ENCODE results near the gene CCDC142. TPM values are rescaled to one million over a fixed set of nuclear protein-coding genes. Genes with fewer than 3 reads are reported as not detected.

The CCDC142 gene
- total and polyA plus RNA-seq, 2 experiments from 2014 or later = 5.1 to 12.3 TPM

DNA sequence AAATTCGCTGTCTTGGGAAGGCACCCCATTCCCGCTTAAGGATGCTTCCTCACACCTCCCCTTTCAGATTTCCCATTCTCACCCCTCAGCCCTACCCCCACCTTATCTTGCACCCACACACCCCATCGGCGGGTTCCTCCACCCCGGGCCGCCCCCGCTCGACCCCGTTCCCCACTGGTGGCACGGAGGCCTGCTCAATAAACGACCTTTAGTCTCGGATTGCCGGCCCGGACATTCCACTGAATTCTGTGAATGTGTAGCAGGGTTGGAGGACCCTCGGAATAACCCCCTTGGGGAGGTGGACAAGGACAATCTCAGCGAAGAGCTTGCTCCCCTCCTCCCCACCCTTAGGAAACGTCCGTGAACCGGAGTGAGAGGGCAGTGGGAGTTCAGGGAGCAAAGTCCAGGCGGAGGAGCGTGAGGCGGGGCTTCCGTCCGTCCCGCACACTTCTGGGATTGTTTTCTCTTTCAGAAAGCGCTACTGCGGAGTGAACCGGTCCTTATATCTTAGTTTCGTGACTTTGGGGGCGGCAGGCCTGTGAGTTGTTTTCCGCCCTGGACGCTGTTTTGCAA is 19.4 kb upstream of the CCDC142 start:
- no peak for ATAC-seq
- Histone ChIP-seq H3K4me1 (ENCODE audit: insufficient read depth) (peaks cover 56% of the 10 kb centered on the region), H3K79me2 (replicated peaks; ENCODE audit: insufficient read depth) (peaks cover 8% of the 10 kb centered on the region), H3K27me3 (ENCODE audit: insufficient read depth) (peaks cover 98% of the 10 kb centered on the region), H3K9me2 (ENCODE audit: insufficient read depth) (no peaks in the 10 kb centered on the region), H2AFZ (peak overlapping the region; percentile 96), H3K27ac (ENCODE audit: low read depth) (no peak overlapping the region), H3F3A (replicated peaks; ENCODE audit: low read depth) (peaks cover 41% of the 10 kb centered on the region), H3K4me2 (peak overlapping the region; percentile 95), H3K36me3 (ENCODE audit: insufficient read depth) (peaks cover 7% of the 10 kb centered on the region; the same call in 1 of the 2 replicates), H3K4me3 (peak overlapping the region; percentile 71), H4K20me1 (replicated peaks; ENCODE audit: insufficient read depth) (peaks cover 11% of the 10 kb centered on the region)
- Mint-ChIP-seq H3K4me3 (peak overlapping the region; percentile 86), H3K27me3 (ENCODE audit: insufficient read depth, low read depth, poor library complexity) (peaks cover 99% of the 10 kb centered on the region), H3K27ac (no peak overlapping the region), H3K4me1 (peaks cover 61% of the 10 kb centered on the region), H3K9me3 (no peaks in the 10 kb centered on the region), H3K36me3 (ENCODE audit: low read depth) (peaks cover 28% of the 10 kb centered on the region)
- no peak for DNase-seq (ENCODE audit: low spot score)
- TF ChIP-seq, protein P1, sequence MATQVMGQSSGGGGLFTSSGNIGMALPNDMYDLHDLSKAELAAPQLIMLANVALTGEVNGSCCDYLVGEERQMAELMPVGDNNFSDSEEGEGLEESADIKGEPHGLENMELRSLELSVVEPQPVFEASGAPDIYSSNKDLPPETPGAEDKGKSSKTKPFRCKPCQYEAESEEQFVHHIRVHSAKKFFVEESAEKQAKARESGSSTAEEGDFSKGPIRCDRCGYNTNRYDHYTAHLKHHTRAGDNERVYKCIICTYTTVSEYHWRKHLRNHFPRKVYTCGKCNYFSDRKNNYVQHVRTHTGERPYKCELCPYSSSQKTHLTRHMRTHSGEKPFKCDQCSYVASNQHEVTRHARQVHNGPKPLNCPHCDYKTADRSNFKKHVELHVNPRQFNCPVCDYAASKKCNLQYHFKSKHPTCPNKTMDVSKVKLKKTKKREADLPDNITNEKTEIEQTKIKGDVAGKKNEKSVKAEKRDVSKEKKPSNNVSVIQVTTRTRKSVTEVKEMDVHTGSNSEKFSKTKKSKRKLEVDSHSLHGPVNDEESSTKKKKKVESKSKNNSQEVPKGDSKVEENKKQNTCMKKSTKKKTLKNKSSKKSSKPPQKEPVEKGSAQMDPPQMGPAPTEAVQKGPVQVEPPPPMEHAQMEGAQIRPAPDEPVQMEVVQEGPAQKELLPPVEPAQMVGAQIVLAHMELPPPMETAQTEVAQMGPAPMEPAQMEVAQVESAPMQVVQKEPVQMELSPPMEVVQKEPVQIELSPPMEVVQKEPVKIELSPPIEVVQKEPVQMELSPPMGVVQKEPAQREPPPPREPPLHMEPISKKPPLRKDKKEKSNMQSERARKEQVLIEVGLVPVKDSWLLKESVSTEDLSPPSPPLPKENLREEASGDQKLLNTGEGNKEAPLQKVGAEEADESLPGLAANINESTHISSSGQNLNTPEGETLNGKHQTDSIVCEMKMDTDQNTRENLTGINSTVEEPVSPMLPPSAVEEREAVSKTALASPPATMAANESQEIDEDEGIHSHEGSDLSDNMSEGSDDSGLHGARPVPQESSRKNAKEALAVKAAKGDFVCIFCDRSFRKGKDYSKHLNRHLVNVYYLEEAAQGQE (IDR thresholded peaks at IDR 0.05; ENCODE audit: unreplicated experiment) = no peak
- TF ChIP-seq NANOG (IDR thresholded peaks at IDR 0.05; ENCODE audit: borderline replicate concordance) (no peak), POLR2AphosphoS5 (IDR thresholded peaks at IDR 0.05; ENCODE audit: low read depth) (no peak), ZNF114 (CRISPR knock-in tag; IDR thresholded peaks at IDR 0.05) (no peak), CREB1 (CRISPR knock-in tag; IDR thresholded peaks at IDR 0.05; ENCODE audit: low read depth) (no peak), JUNB (IDR thresholded peaks at IDR 0.05; ENCODE audit: unreplicated experiment) (no peak), STAT1 (IDR thresholded peaks at IDR 0.05; ENCODE audit: unreplicated experiment) (no peak), ZNF331 (CRISPR knock-in tag; IDR thresholded peaks at IDR 0.05; ENCODE audit: low read depth) (no peak), EZH2phosphoT487 (IDR thresholded peaks at IDR 0.05; ENCODE audit: unreplicated experiment) (peak; percentile 78), EZH2 (IDR thresholded peaks at IDR 0.05; ENCODE audit: low read depth, unreplicated experiment) (peak; percentile 97)
- TF ChIP-seq, protein P2, sequence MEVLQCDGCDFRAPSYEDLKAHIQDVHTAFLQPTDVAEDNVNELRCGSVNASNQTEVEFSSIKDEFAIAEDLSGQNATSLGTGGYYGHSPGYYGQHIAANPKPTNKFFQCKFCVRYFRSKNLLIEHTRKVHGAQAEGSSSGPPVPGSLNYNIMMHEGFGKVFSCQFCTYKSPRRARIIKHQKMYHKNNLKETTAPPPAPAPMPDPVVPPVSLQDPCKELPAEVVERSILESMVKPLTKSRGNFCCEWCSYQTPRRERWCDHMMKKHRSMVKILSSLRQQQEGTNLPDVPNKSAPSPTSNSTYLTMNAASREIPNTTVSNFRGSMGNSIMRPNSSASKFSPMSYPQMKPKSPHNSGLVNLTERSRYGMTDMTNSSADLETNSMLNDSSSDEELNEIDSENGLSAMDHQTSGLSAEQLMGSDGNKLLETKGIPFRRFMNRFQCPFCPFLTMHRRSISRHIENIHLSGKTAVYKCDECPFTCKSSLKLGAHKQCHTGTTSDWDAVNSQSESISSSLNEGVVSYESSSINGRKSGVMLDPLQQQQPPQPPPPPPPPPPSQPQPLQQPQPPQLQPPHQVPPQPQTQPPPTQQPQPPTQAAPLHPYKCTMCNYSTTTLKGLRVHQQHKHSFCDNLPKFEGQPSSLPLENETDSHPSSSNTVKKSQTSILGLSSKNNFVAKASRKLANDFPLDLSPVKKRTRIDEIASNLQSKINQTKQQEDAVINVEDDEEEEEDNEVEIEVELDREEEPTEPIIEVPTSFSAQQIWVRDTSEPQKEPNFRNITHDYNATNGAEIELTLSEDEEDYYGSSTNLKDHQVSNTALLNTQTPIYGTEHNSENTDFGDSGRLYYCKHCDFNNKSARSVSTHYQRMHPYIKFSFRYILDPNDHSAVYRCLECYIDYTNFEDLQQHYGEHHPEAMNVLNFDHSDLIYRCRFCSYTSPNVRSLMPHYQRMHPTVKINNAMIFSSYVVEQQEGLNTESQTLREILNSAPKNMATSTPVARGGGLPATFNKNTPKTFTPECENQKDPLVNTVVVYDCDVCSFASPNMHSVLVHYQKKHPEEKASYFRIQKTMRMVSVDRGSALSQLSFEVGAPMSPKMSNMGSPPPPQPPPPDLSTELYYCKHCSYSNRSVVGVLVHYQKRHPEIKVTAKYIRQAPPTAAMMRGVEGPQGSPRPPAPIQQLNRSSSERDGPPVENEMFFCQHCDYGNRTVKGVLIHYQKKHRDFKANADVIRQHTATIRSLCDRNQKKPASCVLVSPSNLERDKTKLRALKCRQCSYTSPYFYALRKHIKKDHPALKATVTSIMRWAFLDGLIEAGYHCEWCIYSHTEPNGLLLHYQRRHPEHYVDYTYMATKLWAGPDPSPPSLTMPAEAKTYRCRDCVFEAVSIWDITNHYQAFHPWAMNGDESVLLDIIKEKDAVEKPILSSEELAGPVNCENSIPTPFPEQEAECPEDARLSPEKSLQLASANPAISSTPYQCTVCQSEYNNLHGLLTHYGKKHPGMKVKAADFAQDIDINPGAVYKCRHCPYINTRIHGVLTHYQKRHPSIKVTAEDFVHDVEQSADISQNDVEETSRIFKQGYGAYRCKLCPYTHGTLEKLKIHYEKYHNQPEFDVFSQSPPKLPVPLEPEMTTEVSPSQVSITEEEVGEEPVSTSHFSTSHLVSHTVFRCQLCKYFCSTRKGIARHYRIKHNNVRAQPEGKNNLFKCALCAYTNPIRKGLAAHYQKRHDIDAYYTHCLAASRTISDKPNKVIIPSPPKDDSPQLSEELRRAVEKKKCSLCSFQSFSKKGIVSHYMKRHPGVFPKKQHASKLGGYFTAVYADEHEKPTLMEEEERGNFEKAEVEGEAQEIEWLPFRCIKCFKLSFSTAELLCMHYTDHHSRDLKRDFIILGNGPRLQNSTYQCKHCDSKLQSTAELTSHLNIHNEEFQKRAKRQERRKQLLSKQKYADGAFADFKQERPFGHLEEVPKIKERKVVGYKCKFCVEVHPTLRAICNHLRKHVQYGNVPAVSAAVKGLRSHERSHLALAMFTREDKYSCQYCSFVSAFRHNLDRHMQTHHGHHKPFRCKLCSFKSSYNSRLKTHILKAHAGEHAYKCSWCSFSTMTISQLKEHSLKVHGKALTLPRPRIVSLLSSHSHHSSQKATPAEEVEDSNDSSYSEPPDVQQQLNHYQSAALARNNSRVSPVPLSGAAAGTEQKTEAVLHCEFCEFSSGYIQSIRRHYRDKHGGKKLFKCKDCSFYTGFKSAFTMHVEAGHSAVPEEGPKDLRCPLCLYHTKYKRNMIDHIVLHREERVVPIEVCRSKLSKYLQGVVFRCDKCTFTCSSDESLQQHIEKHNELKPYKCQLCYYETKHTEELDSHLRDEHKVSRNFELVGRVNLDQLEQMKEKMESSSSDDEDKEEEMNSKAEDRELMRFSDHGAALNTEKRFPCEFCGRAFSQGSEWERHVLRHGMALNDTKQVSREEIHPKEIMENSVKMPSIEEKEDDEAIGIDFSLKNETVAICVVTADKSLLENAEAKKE (CRISPR knock-in tag; IDR thresholded peaks at IDR 0.05) = no peak
- TF ChIP-seq, protein P3, sequence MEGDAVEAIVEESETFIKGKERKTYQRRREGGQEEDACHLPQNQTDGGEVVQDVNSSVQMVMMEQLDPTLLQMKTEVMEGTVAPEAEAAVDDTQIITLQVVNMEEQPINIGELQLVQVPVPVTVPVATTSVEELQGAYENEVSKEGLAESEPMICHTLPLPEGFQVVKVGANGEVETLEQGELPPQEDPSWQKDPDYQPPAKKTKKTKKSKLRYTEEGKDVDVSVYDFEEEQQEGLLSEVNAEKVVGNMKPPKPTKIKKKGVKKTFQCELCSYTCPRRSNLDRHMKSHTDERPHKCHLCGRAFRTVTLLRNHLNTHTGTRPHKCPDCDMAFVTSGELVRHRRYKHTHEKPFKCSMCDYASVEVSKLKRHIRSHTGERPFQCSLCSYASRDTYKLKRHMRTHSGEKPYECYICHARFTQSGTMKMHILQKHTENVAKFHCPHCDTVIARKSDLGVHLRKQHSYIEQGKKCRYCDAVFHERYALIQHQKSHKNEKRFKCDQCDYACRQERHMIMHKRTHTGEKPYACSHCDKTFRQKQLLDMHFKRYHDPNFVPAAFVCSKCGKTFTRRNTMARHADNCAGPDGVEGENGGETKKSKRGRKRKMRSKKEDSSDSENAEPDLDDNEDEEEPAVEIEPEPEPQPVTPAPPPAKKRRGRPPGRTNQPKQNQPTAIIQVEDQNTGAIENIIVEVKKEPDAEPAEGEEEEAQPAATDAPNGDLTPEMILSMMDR (conservative IDR thresholded peaks at IDR 0.05; ENCODE audit: low read depth in 2 of 2) = no peak
- TF ChIP-seq, protein P4, sequence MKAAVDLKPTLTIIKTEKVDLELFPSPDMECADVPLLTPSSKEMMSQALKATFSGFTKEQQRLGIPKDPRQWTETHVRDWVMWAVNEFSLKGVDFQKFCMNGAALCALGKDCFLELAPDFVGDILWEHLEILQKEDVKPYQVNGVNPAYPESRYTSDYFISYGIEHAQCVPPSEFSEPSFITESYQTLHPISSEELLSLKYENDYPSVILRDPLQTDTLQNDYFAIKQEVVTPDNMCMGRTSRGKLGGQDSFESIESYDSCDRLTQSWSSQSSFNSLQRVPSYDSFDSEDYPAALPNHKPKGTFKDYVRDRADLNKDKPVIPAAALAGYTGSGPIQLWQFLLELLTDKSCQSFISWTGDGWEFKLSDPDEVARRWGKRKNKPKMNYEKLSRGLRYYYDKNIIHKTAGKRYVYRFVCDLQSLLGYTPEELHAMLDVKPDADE (IDR thresholded peaks at IDR 0.05) = no peak

Data from GM23338 (cell line).